GM18858 (cell line): Measurements from ENCODE around the gene GALNTL6.
"Not testable (repeated sequence)": the region's sequence is repeated elsewhere in the genome, so short reads cannot be mapped to it uniquely, and the experiment has no call there.

ENCODE experiments used
- ATAC-seq: cut with Tn5 transposase; IDR thresholded peaks from one replicate; pipeline ENCODE4 v1.9.1; 2021; ENCODE audit not compliant: unreplicated experiment

Gene GALNTL6

DNA sequence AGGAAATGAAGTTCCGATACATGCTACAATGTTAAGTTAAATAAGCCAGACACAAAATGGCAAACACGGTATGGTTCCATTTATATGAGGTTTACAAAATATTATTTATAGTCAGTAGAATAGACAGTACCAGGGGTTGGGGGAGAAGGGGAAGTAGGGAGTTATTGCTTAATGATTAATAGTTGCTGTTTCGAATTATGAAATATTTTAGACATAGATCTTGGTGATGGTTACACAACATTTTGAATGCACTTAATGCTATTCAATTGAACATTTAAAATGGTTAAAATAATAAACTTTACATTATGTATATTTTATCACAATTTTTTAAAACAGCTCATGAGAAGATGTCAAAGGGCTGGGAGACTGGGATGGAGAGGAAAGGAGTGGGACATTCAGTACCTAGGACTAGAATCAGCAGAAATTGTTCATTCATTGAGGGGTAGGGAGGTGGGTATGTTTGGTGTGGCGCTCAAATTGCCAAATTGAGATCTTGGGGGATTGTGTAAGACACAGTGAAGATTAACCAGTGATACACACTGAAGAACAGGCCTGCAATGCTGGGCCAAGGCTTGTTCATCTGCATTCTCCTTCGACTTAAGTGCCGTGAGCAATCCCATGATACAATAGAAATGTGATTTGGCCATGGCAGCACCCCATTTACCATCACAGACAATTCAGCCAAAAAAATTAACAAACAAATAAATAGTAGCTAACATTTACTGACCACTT is 1189.8 kb downstream of the GALNTL6 start:
- no peak for ATAC-seq

DNA sequence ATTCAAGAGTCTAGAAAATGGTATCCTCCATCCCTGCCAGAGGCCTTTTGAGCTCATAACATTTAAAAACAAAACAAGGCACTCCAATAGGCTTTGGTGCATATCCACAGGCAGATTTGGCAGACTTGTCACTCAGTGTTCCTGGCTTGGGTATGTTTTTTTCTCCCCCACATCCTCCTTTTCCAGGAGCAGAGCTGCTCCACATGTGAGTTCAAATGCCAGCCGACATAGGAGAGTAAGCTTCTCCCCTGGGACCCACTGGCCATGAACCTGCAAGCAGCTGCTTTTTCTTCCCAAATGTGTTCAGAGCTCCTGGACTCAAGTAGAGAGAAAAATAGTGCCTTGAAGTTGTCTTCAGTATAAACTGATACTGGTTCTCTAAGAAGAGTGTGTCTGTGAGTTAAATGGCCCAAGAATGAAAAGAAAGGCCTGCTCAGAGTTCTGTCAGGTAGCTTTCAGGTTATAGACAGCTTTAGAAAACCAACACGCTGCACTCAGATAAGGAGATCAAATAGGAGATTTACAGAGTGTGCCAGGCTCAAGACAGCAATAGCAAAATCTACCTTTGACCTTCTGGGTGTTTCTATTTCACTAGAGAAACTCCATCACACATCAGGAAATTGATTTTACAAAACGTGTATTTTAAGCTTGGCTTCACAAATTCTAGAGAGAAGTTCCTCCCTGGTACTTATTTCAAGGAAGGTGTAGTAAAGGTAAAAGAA is 1192.9 kb downstream of the GALNTL6 start:
- ATAC-seq: no peak

DNA sequence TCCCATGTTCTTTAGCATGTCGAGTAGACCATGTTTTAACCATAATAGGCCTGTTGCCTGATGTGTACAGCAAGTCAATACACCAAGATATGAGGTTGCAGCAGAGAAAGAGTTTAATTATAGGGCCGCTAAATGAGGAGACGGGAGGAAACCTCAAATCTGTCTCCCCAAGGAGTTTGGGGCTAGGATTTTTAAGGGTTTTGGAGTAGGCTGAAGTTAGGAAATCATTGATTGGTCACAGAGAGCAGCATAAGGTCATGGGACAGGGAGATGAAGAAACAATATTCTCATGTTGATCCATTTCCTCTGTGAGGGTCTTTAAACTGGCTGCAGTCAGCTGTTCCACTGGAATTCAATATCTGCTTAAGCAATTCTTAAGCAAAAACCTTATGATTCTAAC is 1195.2 kb downstream of the GALNTL6 start:
- ATAC-seq: no peak

DNA sequence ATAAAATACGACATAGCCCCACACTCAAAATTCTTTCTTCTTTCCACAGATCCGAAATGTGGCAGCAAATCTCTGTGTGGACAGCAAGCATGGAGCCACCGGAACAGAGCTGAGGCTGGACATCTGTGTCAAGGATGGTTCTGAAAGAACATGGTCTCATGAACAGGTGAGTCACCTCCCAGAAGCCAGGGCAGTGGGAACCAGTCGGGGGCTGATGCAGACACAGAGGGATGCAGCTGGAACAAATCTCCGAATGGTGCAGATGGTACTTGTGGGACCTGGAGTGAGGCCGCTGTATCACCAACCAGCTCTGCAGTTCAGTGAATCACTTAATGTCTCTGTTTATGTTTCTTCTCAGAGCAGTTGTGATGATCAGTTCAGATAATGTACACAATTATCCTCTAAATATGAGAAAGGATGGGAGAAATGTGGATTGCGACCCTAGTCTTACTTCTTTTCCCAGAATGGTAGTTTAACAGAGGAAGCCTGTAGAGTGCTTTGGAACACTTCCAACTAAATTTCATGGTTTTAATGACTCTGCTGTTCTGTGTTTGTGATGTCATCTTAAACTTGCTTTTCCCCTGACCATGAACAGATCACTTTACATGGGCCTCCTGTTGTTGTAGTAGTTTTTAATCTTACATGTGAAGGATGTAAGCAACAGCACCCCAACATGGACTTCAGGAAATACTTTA is 1196.1 kb downstream of the GALNTL6 start:
- ATAC-seq: no peak

DNA sequence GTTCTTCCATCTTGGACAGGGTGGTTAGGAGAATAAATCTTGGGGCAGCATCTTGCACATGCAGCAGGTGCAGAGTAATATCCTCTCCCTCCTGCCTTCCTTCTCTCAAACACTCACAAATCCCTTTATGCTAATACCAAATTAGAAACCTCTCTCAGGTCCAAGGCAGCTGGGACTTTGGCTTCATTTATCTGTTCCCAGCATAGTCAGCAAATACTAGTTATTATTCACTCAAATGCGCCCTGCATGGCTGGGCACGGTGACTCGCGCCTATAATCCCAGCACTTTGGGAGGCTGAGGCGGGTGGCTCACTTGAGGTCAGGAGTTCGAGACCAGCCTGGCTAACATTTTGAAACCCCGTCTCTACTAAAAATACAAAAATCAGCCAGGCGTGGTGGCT is 1199.4 kb downstream of the GALNTL6 start:
- ATAC-seq: no peak

DNA sequence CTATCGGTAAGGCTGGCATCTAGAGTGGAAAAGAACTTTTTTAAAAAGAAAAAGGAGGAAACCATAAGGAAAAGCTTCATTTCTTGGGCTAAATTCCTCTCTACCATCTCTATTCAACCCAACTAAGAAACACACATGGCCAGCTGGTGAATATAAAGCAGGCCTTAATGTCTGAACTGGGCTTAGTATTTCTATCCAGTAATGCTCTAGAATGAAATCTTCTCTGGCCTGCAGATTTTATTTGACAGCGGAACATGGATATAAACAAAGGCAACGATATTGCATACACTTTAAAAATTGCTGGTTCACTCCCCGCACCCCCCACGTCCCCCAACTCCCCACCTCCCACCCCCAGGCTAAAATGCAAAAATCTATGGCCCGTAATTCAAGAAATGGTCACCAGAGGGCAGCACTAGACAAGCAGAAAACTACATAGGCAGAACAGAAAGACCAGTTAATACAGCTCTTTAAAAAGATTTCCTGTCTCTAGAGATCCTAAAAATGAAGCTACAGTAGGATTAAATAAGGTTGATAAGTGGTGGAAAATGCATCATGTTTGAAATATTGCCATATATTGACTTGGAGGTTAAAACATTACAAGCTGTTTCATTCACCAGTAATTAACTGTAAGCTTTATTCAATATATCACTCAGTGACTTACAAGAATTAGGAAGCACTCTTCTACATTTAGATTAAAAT is 1200.2 kb downstream of the GALNTL6 start:
- ATAC-seq: no peak

DNA sequence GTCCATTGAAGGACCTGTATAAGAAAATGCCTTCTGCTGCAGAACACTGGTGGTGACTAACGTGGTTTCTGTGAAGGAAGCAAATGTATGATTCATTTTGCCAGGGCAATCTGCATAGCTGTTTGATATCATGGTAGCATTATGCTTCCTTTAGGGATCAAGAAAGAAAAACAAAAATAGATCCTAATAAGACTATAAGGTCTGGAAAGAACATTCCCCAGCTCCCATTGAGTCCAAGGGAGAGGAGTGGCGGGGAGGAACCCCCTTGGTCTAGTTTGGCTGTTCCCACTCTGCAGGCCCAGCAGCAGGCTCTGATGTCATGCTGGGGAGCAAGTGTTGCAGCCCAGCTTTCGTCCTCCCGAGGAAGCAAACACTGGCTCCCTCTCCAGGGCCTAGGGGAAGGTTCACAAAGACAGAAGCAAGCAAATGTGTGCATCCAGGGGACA is 1200.9 kb downstream of the GALNTL6 start:
- ATAC-seq: no peak

DNA sequence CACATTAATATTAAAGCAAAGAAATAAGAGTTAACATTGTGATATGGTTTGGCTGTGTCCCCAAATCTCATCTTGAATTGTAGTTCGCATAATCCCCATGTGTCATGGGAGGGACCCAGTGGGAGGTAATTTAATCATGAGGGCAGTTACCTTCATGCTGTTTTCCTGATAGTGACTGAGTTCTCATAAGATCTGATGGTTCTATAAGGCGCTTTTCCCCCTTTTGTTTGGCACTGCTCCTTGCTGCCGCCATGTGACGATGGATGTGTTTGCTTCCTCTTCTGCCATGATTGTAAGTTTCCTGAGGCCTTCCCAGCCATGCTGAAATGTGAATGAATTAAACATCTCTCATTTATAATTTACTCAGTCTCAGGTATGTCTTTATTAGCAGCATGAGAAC is 1201.6 kb downstream of the GALNTL6 start:
- ATAC-seq: no peak

DNA sequence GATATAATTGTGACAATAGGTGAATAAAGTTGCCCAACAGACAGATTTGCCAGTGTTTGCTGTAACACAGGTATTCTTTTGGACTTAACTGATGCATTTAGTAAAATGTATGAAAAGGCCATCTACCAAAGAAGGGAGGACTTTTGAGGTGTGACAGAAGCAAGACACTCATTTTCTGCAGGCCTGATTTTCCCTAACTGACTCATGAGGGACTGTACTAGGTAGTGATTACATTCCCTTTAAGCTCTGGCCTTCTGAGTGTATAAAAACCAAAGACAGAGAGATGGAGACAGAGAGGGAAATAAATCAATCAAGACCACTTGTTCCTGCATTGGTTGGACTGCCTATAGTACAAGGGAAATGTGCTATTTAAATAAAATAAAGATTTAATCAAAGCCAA is 1204.6 kb downstream of the GALNTL6 start:
- no peak for ATAC-seq

DNA sequence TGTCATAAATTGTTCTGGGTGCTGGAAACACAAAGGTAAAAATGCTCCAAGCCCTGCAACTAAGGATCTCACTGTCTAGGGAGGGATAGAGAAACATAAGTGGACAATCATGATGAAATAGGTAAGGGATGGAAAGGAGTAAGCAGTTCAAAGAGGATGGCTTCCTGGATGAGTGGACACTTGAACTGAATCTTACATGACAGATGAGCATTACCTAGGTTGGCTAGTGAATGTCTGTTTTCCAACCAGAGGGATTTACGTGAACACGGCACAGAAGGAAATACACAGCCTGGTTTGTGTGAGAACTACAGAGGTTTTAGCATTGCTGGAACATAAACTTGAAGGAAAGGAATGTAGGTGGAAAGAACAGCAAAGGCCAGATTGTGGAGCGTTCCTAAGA is 1205.2 kb downstream of the GALNTL6 start:
- no peak for ATAC-seq

DNA sequence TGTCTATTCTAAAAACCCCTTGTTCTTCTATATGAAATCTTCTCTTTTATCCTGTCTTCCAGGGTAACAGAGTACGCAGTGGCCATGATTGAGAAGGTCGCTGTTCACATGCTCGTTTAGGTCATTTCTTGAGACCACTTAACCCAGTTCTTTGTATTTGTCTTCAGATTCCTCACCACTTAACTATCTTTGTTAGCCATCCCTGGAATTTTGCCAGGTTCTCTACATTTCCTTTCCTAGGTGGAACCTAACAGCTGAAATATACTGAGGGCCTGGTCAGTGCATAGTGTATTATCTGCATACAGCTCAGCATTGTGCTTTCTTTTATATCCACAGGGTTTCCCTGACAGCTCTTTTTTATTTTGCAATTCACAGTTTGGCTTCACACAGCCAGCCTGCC is 1206.5 kb downstream of the GALNTL6 start:
- ATAC-seq: no peak

DNA sequence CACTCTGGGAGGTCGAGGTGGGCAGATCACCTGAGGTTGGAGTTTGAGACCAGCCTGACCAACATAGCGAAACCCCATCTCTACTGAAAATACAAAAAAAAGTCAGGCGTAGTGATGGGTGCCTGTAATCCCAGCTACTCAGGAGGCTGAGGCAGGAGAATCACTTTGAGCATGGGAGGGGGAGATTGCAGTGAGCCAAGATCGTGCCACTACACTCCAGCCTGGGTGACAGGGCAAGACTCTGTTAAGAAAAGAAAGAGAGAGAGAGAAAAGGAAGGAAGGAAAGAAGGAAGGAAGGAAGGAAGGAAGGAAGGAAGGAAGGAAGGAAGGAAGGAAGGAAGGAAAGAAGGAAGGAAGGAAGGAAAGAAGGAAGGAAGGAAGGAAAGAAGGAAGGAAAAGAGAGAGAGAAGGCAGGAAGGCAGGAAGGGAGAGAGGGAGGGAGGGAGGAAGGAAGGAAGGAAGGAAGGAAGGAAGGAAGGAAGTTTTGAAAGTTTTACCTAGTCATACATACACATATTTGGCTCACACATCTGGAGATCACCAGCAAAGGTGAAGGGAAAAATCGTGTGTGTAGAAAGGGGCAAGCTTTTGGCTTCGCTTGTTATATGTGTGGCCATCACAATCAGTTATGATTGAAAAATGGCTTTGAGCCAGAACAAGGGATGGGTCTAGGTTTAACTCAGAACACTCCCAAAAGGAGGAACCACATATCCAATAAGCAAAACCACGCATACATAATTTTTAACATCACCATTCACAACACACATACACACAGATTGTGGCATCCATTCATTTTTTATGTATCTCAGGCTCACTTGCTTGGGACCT is 1208.8 kb downstream of the GALNTL6 start:
- not testable (repeated sequence) for ATAC-seq

DNA sequence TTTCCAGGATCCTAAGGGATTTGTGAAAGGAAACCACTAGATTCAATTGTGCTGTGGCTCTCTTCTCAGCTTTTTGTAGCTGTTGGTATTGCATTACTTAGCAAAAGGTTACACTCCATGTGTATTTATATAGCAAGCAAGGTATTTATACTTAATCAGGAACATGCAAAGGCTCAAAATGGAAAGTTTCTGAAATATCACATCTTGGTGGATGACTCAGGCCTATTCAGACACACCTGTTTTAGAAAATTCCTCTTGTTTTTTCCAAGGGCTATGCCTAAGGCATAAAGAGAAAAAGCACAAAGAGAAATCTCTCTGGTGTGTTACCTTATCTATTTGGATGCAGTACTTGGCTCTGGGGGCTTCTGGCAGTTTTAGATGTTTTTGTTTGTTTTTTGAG is 1211.0 kb downstream of the GALNTL6 start:
- ATAC-seq: no peak

DNA sequence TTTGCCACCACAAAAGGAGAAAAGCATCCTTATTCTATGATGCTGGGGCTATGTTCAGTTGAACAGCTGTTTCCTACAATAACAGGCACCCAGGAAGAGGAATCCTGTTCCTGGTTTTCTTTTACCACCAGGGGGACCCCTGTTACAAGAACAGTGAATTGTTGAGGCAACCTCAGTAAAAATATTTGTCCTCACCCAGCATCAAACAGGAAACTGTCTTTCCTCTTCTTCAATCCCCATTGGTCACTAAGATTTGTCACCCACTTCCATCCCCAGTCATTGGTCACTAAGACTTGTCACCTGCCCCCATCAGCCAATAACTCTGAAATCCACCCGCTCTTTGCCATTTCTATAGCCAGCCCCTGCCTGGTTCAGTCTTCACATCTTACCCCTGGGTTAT is 1211.9 kb downstream of the GALNTL6 start:
- peak; percentile 73 for ATAC-seq

DNA sequence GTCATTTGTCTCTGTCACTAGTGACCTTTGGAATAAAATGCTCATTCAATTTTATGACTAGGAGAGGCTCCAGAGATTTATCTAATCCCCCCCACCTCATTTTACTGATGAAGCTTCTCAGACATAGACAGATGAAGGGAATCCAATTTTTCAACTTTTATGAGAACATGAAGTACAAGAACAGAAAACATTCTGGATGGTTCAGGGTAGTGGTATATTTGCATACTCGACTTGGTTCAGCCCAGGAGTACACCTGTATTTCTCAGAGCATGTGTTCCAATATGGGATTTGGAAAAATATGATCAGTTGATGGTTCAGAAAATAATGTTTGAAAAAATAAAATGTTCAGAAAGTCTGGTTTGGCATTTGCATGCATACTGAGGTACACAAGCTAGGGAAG is 1224.0 kb downstream of the GALNTL6 start:
- ATAC-seq: no peak

DNA sequence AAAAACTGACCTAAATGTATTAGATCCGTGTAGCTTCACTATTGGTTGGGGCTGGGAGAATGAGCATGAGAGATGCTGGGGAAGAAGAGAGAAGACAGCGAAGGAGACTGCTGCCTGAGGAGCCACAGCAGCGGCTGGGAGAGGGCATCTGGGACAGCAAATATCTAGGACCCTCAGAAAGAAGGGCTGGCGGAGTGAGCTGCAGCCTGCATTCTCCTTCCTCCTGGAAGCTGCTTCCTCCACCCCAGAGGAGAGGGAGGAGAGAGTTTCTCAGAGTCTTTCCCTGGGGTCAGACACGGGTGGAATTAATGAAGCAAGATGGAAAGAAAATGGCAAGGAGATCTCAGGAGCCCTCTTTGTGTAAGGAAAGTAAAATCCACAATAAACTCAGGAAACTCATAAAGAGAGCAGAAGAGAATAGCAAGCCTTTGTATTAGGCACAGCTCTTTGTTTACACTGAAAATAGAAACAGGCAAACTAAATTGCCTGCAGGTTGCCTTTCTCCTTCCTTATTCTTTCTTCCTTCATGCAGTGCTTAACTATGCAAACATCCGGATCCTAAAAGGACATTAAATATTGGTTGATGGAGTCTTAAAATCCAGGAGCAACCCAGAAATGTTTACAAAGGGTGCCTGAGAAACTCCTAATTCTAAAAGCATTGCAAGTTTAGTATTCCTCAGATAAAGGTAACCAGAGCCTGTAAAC is 1225.1 kb downstream of the GALNTL6 start:
- ATAC-seq: no peak

DNA sequence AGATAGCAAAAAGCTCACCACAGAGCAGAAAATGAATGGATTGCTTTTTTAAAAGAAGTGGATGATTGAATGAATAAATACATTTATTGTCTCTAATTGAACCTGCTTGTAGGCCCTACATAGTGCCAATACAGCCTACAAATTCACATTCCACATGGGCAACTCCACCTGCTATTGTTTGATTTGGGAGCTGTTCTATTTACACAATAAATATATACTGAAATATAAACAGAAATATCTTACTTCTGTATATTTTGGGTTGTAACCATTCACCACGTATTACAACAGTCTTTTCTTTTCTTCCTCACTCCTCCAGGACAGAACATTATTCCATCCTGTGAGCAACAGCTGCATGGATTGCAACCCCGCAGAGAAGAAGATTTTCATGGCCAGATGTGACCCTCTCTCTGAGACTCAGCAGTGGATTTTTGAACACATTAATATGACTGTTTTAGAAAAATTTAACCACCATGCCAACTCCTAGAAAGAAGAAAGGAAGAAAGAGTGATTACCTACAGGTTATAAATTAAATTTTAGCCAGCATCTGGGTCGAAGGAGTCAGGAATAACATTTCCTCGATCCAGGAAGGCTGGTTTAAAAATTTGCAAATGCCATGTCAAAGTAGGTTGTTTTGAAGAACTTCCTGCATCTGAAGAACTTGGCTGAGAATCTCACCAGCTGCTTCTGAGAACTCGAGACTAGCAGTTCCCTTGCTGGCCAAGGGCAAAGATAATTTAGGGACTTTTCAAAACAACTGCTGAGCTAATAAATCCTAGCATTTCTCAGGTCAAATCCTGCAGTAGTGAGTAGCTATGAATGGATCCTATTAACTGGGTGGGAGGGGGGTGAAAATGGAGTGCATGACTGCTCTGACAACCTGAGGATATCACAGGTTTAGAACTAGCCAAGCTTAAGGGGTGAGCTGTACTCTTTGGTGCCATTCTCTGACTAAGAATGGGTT is 1226.7 kb downstream of the GALNTL6 start:
- ATAC-seq: peak; percentile 37

DNA sequence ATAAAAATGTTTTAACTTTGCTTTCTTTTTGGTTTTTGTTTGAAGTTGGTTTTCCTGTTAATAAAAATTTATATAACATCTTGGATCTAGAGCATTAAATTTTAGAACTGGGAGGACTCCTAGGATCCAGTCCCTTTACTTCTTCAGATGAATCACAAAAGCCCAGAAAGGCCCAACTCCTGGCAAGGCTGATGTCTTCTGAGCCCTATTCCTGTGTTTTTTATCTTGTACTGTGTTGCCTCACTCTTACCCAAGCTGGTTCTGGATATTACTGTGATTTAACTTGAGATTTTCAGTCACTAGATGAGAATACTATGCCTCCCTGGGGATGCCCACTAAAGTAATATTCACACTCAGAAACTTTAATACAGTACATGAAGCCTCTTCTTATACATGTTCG is 1228.3 kb downstream of the GALNTL6 start:
- ATAC-seq: no peak

DNA sequence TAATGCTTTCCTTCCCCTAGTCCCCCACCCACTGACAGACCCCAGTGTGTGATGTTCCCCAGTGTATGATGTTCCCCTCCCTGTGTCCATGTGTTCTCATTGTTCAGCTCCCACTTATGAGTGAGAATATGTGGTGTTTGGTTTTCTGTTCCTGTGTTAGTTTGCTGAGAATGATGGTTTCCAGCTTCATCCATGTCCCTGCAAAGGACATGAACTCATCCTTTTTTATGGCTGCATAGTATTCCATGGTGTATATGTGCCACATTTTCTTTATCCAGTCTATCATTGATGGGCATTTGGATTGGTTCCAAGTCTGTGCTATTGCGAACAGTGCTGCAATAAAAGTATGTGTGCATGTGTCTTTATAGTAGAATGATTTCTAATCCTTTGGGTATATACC is 1228.9 kb downstream of the GALNTL6 start:
- not testable (repeated sequence) for ATAC-seq
